ENCODE data around the gene EVC2. TPM values are rescaled to one million over a fixed set of nuclear protein-coding genes. Genes with fewer than 3 reads are reported as not detected.

The EVC2 gene
- total and polyA plus RNA-seq, 2 of the 4 experiments (the other 2 are of a cell fraction) = 2.7 to 5.9 TPM

GRCh38 chr4:5517372-5517771 is 191.0 kb downstream of the EVC2 start:
- WGBS, 2 experiments (ENCODE audit: extremely low coverage in 2 of 2, insufficient read length in 1 of 2) = no CpG with 5 or more reads among the region's 4 CpGs
- H2BK120ac ChIP-seq (ENCODE audit: low read depth, low read length) = no peak overlapping the region
- dilution Hi-C loops (cut with HindIII; ENCODE audit: low sequenced_read_pairs, unreplicated experiment) = no loop called here
- no peak overlapping the region for H3K9ac ChIP-seq (ENCODE audit: low read depth, low read length)
- H3K14ac ChIP-seq (replicated peaks; ENCODE audit: low read depth, low read length) = no peak overlapping the region
- H3K9me1 ChIP-seq (ENCODE audit: insufficient read depth, low read length) = no peaks in the 10 kb centered on the region
- in situ Hi-C loops (cut with MboI; ENCODE audit: low sequenced_read_pairs) = no loop called here
- no peak overlapping the region for H3K23ac ChIP-seq (ENCODE audit: low read depth, low read length)
- no peak overlapping the region for H3K27ac ChIP-seq (ENCODE audit: insufficient read depth, low read length)
- H3K4ac ChIP-seq (ENCODE audit: low read depth, low read length) = no peak overlapping the region
- H4K5ac ChIP-seq (ENCODE audit: low read depth, low read length) = no peak overlapping the region
- POLR2A ChIA-PET (ENCODE audit: unreplicated experiment) = no interaction called here
- no peak overlapping the region for H3K18ac ChIP-seq (ENCODE audit: low read depth, low read length)
- ATAC-seq (ENCODE audit: low read depth) = peak; percentile 60
- BruUV-seq (replicated peaks) = no TSS peak
- intact Hi-C loops (cut with micrococcal nuclease) = no loop called here
- no peak overlapping the region for H2BK15ac ChIP-seq (ENCODE audit: low read depth, low read length)
- CTCF ChIA-PET = no interaction called here
- peak; percentile 63 for DNase-seq
- H2AK9ac ChIP-seq (replicated peaks; ENCODE audit: low read depth, low read length, poor library complexity) = no peak overlapping the region
- H3K4me3 ChIP-seq (ENCODE audit: insufficient read depth, low read depth, low read length) = no peak overlapping the region
- H3K79me1 ChIP-seq (ENCODE audit: low read depth in 1 of 2, low read length in 2 of 2) = no peaks in the 10 kb centered on the region
- no peak overlapping the region for H2AK5ac ChIP-seq (ENCODE audit: low read depth, low read length)
- H2AFZ ChIP-seq (replicated peaks; ENCODE audit: low read length, poor library complexity) = no peak overlapping the region
- H4K20me1 ChIP-seq (ENCODE audit: insufficient read depth, low read length) = no peaks in the 10 kb centered on the region
- H2BK5ac ChIP-seq (ENCODE audit: low read depth, low read length, poor library complexity, severe bottlenecking) = no peak overlapping the region
- H3K4me1 ChIP-seq (ENCODE audit: control insufficient read depth, insufficient read depth, low read length) = no peaks in the 10 kb centered on the region
- TF ChIP-seq MAZ (IDR thresholded peaks at IDR 0.05; ENCODE audit: borderline replicate concordance, low read depth, low read length) (no peak), NFE2L2 (IDR thresholded peaks at IDR 0.05; ENCODE audit: low read depth, low read length) (no peak)
- H3K4me2 ChIP-seq (ENCODE audit: low read depth, low read length) = no peak overlapping the region
- H4K8ac ChIP-seq (ENCODE audit: low read depth in 2 of 2, low read length in 2 of 2) = no peak overlapping the region
- no peaks in the 10 kb centered on the region for H3K9me3 ChIP-seq (ENCODE audit: control insufficient read depth, insufficient read depth, low read length)
- H4K91ac ChIP-seq (ENCODE audit: insufficient read depth, low read depth, low read length) = no peak overlapping the region
- no peak overlapping the region for H2BK20ac ChIP-seq (ENCODE audit: low read depth, low read length)
- no peaks in the 10 kb centered on the region; the same call in 1 of the 2 replicates for H3K27me3 ChIP-seq (ENCODE audit: control insufficient read depth, insufficient read depth, low read length)
- H3K56ac ChIP-seq (ENCODE audit: extremely low read depth, insufficient read depth, low read length) = no peak overlapping the region
- no peaks in the 10 kb centered on the region for H3K36me3 ChIP-seq (ENCODE audit: control insufficient read depth, insufficient read depth, low read length)

All from IMR-90 (cell line).